ENCODE measurements around the gene EGR1. TPM values are rescaled to one million over a fixed set of nuclear protein-coding genes. Genes with fewer than 3 reads are reported as not detected.

EGR1 gene
- total RNA-seq, 1 donor: 6.3 TPM

- DNase-seq (ENCODE audit: low read depth): no peak
- no peak overlapping the region for H3K4me3 ChIP-seq (ENCODE audit: low read depth, low read length)
- TF ChIP-seq CTCF (IDR thresholded peaks at IDR 0.05; ENCODE audit: insufficient read depth, low read length): no peak
Measured at GRCh38 chr5:138495351-138495750, 30.1 kb downstream of the EGR1 start.

GRCh38 chr5:138498376-138498775 lies 33.1 kb downstream of the EGR1 start:
- H3K4me3 ChIP-seq (ENCODE audit: low read depth, low read length): no peak overlapping the region
- peak; percentile 22 for DNase-seq (ENCODE audit: low read depth)
- no peak for TF ChIP-seq CTCF (IDR thresholded peaks at IDR 0.05; ENCODE audit: insufficient read depth, low read length)

- TF ChIP-seq CTCF (IDR thresholded peaks at IDR 0.05; ENCODE audit: insufficient read depth, low read length): no peak
- DNase-seq (ENCODE audit: low read depth): peak; percentile 71
- H3K4me3 ChIP-seq (ENCODE audit: low read depth, low read length): no peak overlapping the region
Measured at GRCh38 chr5:138502121-138502520, 36.8 kb downstream of the EGR1 start.

GRCh38 chr5:138502521-138502920 lies 37.2 kb downstream of the EGR1 start:
- no peak for DNase-seq (ENCODE audit: low read depth)
- no peak for TF ChIP-seq CTCF (IDR thresholded peaks at IDR 0.05; ENCODE audit: insufficient read depth, low read length)
- no peak overlapping the region for H3K4me3 ChIP-seq (ENCODE audit: low read depth, low read length)

- no peak overlapping the region for H3K4me3 ChIP-seq (ENCODE audit: low read depth, low read length)
- peak; percentile 84 for DNase-seq (ENCODE audit: low read depth)
- TF ChIP-seq CTCF (IDR thresholded peaks at IDR 0.05; ENCODE audit: insufficient read depth, low read length): peak; percentile 89
Measured at GRCh38 chr5:138503487-138504270, 38.4 kb downstream of the EGR1 start.

GRCh38 chr5:138504799-138505198 lies 39.5 kb downstream of the EGR1 start:
- peak; percentile 63 for DNase-seq (ENCODE audit: low read depth)
- no peak overlapping the region for H3K4me3 ChIP-seq (ENCODE audit: low read depth, low read length)
- no peak for TF ChIP-seq CTCF (IDR thresholded peaks at IDR 0.05; ENCODE audit: insufficient read depth, low read length)

Data from fibroblast of the aortic adventitia (primary cell).